Parathyroid adenoma (tissue), 2 donors: ENCODE data around the gene APC2.
"Not testable (repeated sequence)": the region's sequence is repeated elsewhere in the genome, so short reads cannot be mapped to it uniquely, and the experiment has no call there.

Source experiments
- H2AFZ ChIP-seq: fragments of 300-600 bp; sonication (generic); one replicate; pipeline ENCODE4 v1.7.0; 2017; ENCODE audit warnings: antibody characterized with exemption, mild to moderate bottlenecking
- H3K27ac ChIP-seq: fragments of 300-600 bp; sonication (generic); one replicate; pipeline ENCODE4 v1.7.0; 2017
- H3K27me3 ChIP-seq: fragments of 300-600 bp; sonication (generic); one replicate; pipeline ENCODE4 v1.7.0; 2017; ENCODE audit warnings: low read length; ENCODE audit not compliant: control insufficient read depth, insufficient read depth
- H3K36me3 ChIP-seq: fragments of 300-600 bp; sonication (generic); one replicate; pipeline ENCODE4 v1.7.0; 2017; ENCODE audit warnings: low read length; ENCODE audit not compliant: control insufficient read depth, insufficient read depth
- H3K4me1 ChIP-seq: fragments of 300-600 bp; sonication (generic); one replicate; pipeline ENCODE4 v1.7.0; 2017; ENCODE audit warnings: control low read depth
- H3K4me2 ChIP-seq: fragments of 300-600 bp; sonication (generic); one replicate; pipeline ENCODE4 v1.7.0; 2017; ENCODE audit warnings: low read length
- H3K4me3 ChIP-seq: fragments of 300-600 bp; sonication (generic); one replicate; pipeline ENCODE4 v1.7.0; 2017; ENCODE audit warnings: low read depth, low read length
- H3K79me2 ChIP-seq: fragments of 300-600 bp; sonication (generic); one replicate; pipeline ENCODE4 v1.7.0; 2017; ENCODE audit warnings: control low read depth
- H3K9ac ChIP-seq: fragments of 300-600 bp; sonication (generic); one replicate; pipeline ENCODE4 v1.7.0; 2017; ENCODE audit warnings: mild to moderate bottlenecking
- H3K9me3 ChIP-seq: fragments of 300-600 bp; sonication (generic); one replicate; pipeline ENCODE4 v1.7.0; 2017; ENCODE audit warnings: low read length; ENCODE audit not compliant: control insufficient read depth
- TF ChIP-seq, protein P1 (sequence below): fragments of 300-600 bp; sonication (generic); IDR thresholded peaks from one replicate; pipeline ENCODE4 v1.7.0; 2017; ENCODE audit warnings: antibody characterized with exemption, mild to moderate bottlenecking
- donor health status: primary hyperparathyroidism.

Gene APC2

DNA sequence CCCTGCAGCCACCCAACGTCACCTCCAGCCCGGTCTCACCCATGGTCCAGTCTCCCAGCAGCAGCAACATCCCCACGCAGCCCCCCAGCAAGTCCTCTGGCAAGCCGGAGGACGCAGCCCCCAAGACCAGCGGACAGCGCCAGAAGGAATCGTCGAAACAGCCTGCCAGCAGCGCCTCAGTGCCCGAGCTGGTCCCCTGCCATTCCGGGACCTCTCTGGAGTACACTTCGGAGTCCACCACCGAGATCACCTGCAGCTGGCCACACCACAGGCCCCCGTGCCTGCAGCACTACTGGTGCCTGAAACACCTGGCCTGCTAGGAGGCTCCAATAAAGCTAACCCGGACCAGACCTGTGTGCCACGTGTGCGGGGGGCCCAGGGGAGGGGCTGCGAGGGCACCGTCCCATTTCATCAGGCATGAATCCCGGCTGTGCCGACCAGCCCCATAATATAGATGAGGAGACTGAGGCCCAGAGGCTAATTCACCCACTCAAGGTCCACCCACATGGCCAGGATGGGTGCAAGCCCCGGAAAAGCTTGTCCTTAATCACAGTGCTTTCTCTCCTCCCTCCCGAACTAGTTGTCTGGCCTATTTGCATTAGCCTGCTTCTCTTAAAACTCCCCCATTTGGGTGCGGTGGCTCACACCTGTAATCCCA lies 47.8 kb downstream of the APC2 start:
- no peaks in the 10 kb centered on the region for H3K4me1 ChIP-seq
- H2AFZ ChIP-seq = no peak overlapping the region
- no peak overlapping the region for H3K27ac ChIP-seq
- H3K4me3 ChIP-seq = no peak overlapping the region
- no peak overlapping the region for H3K4me2 ChIP-seq
- H3K79me2 ChIP-seq = no peaks in the 10 kb centered on the region
- no peak overlapping the region for H3K9ac ChIP-seq
- H3K27me3 ChIP-seq = no peaks in the 10 kb centered on the region
- no peaks in the 10 kb centered on the region for H3K9me3 ChIP-seq
- TF ChIP-seq, protein P1, sequence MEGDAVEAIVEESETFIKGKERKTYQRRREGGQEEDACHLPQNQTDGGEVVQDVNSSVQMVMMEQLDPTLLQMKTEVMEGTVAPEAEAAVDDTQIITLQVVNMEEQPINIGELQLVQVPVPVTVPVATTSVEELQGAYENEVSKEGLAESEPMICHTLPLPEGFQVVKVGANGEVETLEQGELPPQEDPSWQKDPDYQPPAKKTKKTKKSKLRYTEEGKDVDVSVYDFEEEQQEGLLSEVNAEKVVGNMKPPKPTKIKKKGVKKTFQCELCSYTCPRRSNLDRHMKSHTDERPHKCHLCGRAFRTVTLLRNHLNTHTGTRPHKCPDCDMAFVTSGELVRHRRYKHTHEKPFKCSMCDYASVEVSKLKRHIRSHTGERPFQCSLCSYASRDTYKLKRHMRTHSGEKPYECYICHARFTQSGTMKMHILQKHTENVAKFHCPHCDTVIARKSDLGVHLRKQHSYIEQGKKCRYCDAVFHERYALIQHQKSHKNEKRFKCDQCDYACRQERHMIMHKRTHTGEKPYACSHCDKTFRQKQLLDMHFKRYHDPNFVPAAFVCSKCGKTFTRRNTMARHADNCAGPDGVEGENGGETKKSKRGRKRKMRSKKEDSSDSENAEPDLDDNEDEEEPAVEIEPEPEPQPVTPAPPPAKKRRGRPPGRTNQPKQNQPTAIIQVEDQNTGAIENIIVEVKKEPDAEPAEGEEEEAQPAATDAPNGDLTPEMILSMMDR = no peak
- no peaks in the 10 kb centered on the region for H3K36me3 ChIP-seq

DNA sequence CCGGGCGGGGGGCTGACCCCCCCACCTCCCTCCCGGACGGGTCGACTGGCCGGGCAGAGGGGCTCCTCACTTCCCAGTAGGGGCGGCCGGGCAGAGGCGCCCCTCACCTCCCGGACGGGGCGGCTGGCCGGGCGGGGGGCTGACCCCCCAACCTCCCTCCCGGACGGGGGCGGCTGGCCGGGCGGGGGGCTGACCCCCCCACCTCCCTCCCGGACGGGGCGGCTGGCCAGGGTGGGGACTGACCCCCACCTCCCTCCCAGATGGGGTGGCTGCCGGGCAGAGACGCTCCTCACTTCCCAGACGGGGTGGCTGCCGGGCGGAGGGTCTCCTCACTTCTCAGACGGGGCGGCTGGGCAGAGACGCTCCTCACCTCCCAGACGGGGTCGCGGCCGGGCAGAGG lies 49.3 kb downstream of the APC2 start:
- not testable (repeated sequence) for H3K4me1 ChIP-seq, H3K27ac ChIP-seq, H3K9ac ChIP-seq, H3K4me3 ChIP-seq, H3K79me2 ChIP-seq, H3K9me3 ChIP-seq, H2AFZ ChIP-seq, H3K27me3 ChIP-seq, H3K4me2 ChIP-seq, H3K36me3 ChIP-seq

DNA sequence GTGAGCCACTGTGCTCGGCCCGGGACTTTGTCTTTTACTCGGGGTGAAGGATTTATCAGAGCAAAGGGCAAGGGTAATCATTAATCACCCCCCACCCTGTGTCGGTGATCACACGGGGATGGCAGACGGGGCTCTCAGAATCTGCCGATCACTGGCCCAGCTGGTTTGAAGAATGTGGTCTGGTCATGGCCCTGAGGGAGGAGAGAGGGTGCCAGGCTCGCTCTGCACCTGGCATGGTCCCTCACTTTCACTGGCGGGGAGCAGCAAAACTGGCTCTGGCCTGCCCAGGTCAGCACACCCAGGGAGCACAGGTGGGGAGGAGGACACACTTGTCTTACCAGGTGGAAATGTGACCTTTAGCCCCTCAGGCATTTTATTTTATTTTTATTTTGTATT lies 51.3 kb downstream of the APC2 start:
- no peak overlapping the region for H3K9ac ChIP-seq
- no peak overlapping the region for H2AFZ ChIP-seq
- no peak overlapping the region for H3K4me2 ChIP-seq
- no peak overlapping the region for H3K27ac ChIP-seq
- no peaks in the 10 kb centered on the region for H3K36me3 ChIP-seq
- no peak overlapping the region for H3K4me3 ChIP-seq
- H3K79me2 ChIP-seq = no peaks in the 10 kb centered on the region
- H3K4me1 ChIP-seq = no peaks in the 10 kb centered on the region
- TF ChIP-seq, protein P1 = no peak
- no peaks in the 10 kb centered on the region for H3K9me3 ChIP-seq
- no peaks in the 10 kb centered on the region for H3K27me3 ChIP-seq

DNA sequence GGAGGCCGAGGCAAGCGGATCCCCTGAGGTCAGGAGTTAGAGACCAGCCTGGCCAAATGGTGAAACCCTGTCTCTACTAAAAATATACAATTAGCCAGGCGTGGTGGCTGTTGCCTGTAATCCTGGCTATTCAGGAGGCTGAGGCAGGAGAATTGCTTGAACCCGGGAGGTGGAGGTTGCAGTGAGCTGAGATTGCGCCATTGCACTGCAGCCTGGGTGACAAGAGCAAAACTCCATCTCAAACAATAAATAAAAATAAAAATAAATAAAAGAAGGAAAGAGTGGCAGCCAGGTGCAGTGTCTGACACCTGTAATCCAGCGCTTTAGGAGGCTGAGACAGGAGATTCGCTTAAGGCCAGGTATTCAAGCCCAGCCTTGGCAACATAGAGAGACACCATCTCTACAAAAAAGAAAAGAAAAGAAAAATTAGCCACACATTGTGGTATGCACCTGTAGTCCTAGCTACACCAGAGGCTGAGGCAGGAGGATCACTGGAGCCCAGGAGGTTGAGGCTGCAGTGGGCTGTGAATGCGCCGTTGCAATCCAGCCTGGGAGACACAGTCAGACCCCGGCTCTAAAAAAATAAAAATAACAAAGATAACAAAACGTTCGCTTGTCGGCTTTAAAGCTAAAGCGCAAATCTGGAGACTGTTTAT lies 52.6 kb downstream of the APC2 start:
- H3K27ac ChIP-seq = no peak overlapping the region
- H3K27me3 ChIP-seq = no peaks in the 10 kb centered on the region

DNA sequence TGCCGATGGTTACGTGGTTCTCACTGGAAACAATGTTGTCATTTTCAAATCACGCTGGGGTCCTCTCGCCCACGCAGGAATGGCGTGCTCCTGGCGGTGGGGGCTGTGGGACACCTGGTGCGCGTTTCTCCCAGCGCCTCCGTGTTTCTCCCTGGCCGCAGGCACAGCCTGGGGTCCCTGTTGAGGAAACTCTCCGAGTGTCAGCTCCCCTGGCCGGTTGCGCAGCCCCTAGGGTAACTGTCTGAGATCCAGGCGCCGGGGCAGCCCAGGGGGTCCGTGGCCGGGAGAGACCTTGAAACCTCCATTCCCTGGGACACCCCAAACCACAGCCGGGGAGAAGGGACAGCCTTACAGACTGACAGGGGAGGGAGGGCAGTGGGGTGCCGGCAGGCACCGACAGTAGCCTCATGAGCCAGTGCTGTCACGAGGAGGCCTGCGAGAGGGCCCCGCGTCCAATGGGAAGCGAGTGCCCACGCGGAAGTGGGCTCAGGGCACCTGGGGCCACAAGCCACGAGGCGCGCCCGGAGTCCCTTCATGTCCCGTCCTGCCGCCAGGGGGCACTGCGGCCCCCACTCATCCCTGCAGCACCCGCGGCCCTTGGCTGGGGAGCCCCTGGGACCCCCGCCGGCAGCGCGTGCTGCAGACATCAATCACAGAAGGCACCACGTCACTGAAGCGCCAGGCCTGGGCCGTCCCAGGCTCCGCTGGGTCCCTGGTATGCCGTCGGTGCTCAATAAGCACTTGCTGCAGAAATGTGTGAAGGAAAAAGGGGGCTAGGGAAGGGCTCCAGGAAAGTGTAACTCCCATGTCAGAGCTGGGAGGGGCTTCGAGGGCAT lies 53.4 kb downstream of the APC2 start:
- no peaks in the 10 kb centered on the region for H3K9me3 ChIP-seq
- peaks cover 2% of the 10 kb centered on the region for H3K4me1 ChIP-seq
- no peaks in the 10 kb centered on the region for H3K79me2 ChIP-seq
- H3K4me3 ChIP-seq = no peak overlapping the region
- H3K4me2 ChIP-seq = peak overlapping the region; percentile 38
- no peak overlapping the region for H3K9ac ChIP-seq
- no peaks in the 10 kb centered on the region for H3K36me3 ChIP-seq
- no peaks in the 10 kb centered on the region for H3K27me3 ChIP-seq
- H3K27ac ChIP-seq = no peak overlapping the region
- TF ChIP-seq, protein P1 = peak; percentile 39
- no peak overlapping the region for H2AFZ ChIP-seq

More for the DNA sequence above, 52.6 kb downstream of the APC2 start:
- H3K9me3 ChIP-seq = no peaks in the 10 kb centered on the region
- H3K9ac ChIP-seq = no peak overlapping the region
- H3K4me2 ChIP-seq = no peak overlapping the region
- H3K4me3 ChIP-seq = no peak overlapping the region
- no peaks in the 10 kb centered on the region for H3K79me2 ChIP-seq
- TF ChIP-seq, protein P1 = no peak
- H3K4me1 ChIP-seq = no peaks in the 10 kb centered on the region
- H3K36me3 ChIP-seq = no peaks in the 10 kb centered on the region
- H2AFZ ChIP-seq = no peak overlapping the region
